DMS79 (cell line): Measurements from ENCODE around the gene RABGAP1L.
"Not testable (repeated sequence)": the region's sequence is repeated elsewhere in the genome, so short reads cannot be mapped to it uniquely, and the experiment has no call there.

Experiments used
- DNase-seq: peaks from one replicate; lab custom pipeline; 2025; lab: John Stamatoyannopoulos, UW

RABGAP1L gene

GRCh38 chr1:174995916-174996315 is 836.6 kb downstream of the RABGAP1L start:
- no peak for DNase-seq

- no peak for DNase-seq
Measured at GRCh38 chr1:174996476-174996875, 837.2 kb downstream of the RABGAP1L start.

- DNase-seq, result no peak
Measured at GRCh38 chr1:174997041-174997440, 837.7 kb downstream of the RABGAP1L start.

- DNase-seq, result peak; percentile 64
Measured at GRCh38 chr1:174998569-174999215, 839.4 kb downstream of the RABGAP1L start.

GRCh38 chr1:174999216-174999935 is 840.1 kb downstream of the RABGAP1L start:
- peak; percentile 97 for DNase-seq

GRCh38 chr1:174999936-175000696 is 840.8 kb downstream of the RABGAP1L start, which contains the start of gene CACYBP:
Gene CACYBP (plus strand): TSS chr1:174999947. CDS start chr1:175000181, 234 bp downstream.
- DNase-seq, result peak; percentile 23

DNA sequence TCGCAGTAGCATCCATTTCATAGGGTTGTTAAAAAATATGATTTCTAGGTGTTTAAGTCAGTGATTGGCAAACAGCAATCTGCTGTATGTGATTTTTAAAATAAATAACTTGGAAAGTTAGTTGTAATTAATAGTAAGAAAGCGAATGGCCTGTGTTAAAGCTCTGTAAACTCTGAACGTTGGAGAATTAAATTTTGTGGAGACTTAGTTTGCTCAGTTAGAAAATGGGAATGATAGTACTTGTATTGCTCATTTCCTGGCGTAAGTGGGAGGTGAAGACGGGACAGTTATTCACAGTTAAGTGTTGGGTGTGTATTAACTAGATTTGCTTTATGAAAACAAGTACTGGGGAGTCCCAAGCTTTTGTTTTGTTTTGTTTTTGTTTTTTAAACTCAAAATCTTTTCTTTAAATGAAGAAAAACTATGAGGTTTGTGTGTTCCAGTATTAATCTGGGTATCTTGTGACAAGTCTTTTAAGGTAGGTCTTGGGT is 841.4 kb downstream of the RABGAP1L start:
- no peak for DNase-seq

DNA sequence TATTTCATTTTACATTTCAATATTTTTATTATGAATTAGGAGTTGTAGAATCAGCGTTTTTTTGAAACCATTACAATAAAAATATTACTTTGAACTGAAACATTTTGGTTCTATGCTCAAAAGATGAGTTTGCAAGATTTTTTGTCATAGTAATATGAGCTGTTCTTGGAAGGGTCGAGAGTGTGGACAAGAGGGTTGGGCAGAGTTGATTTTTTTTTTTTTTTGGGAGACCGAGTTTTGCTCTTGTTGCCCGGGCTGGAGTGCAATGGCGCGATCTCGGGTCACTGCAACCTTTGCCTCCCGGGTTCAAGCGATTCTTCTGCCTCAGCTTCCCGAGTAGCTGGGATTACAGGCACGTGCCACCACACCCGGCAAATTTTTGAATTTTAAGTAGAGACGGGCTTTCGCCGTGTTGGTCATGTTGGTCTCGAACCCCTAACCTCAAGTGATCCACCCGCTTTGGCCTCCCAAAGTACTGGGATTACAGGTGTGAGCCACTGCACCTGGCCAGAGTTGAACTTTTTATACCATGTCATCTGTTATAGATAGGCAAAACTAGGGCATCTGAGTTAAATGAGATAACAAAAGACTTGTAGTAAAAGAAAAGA is 843.7 kb downstream of the RABGAP1L start:
- DNase-seq, result no peak

DNA sequence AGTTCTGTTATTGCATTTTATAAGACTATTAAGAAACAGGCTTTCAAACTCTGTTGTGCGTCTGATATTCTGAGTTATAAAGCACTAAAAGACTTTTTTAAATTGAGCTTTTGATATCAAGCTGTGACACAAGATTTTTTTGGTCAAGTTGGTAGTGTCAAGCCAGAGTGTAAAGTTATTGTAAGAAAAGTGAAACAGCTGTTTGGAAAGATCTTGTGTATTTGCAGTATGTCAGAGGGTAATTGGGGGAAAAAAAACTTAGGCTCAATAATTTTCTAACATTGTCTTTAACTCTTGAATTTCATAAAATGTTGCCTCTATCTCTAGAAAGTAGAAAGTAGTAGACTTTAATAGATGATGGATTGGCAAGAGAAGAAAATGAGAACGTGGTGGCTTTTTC is 844.2 kb downstream of the RABGAP1L start:
- DNase-seq, result no peak

- no peak for DNase-seq
Measured at GRCh38 chr1:175005085-175005783, 845.9 kb downstream of the RABGAP1L start.

DNA sequence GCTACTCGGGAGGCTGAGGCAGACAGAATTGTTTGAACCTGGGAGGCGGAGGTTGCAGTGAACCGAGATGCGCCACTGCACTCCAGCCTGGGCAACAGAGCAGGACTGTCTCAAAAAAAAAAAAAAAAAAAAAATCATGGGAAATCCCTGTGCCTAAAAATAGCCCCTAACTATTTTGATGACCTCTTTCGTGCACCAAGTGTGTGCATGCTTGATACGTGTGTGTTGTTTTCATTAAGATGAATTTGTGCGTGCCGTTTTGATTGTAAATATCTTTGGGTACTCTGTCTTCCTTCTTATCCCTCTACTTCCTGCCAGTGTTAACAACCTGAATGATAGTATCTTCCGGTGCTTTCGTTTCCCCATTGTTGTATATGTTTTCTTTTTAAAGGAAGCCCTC is 850.2 kb downstream of the RABGAP1L start:
- no peak for DNase-seq

DNA sequence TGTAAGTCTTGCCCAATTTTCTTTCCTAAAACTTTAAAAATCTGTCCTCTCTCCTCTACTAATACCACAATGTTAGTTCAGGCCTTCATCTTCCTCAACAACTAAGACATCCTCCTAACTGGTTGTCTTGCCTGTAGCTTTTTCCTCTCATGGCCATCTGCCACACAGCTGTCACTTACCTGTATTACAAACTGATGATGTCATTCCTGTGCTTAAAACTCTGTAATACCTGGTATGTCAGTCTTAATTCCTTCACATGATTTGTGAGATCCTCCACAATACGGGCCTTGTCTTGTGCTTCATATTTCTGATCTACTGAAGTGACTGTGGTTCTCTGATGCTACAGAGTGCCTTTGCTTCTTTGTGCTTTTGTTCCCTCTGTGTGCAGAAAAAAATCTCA is 854.1 kb downstream of the RABGAP1L start:
- no peak for DNase-seq

DNA sequence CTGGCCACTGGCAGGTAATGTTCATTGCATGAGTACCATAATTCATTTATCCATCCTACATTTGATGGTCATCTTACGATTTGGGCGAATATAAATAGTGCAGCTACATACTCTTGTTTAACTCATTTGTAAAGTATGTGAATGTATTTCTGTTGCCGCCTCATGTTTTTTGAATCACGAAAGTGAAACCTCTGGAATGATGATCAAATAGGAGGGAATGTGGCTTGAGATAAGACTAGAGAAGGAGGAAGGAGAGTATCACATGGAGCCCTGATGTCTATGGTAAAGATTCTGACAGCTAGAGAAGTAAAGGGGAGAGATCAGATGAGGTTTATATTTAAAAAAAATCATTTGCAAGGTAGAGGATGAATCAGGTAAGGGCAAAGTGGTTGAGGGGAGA is 855.9 kb downstream of the RABGAP1L start:
- no peak for DNase-seq

DNA sequence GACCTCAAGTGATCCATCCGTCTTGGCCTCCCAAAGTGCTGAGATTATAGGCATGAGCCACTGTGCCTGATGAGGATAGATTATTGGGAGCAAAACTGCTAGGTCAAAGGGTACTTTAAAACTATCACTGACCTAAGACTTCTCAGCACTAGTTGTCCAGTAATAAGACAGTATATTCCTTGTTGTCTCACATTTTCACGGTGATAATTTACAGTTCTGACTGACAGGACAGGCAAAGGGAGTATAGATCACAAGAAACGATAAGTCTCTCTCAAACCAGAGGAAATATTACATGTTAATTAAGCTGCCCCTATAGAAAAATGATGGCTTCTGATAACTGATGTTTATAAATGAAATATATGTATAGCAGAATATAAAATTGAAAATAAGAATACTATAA is 860.2 kb downstream of the RABGAP1L start:
- no peak for DNase-seq

GRCh38 chr1:175023043-175023921 is 864.0 kb downstream of the RABGAP1L start, which contains the start of gene MRPS14:
Gene MRPS14 (minus strand): TSS chr1:175023425. CDS start chr1:175023408, 17 bp downstream.
- DNase-seq, result peak; percentile 88

GRCh38 chr1:175023922-175024242 is 864.6 kb downstream of the RABGAP1L start:
- DNase-seq, result not testable (repeated sequence)

DNA sequence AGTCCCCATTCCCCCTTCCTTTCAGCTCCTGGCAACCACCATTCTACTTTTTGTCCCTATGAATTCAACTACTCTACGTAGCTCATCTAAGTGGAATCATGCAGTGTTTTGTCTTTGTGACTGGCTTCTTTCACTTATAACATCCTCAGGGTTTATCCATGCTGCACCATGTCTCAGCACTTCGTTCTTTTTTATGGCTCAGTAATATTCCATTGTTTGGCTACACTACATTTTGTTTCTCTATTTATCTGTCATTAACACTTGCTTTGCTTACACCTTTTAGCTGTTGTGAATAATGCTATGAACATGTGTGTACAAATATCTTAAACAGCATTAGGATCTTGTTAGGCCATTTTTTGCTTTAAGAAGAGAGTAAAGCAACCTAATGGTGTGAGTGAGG is 865.5 kb downstream of the RABGAP1L start:
- DNase-seq, result no peak

DNA sequence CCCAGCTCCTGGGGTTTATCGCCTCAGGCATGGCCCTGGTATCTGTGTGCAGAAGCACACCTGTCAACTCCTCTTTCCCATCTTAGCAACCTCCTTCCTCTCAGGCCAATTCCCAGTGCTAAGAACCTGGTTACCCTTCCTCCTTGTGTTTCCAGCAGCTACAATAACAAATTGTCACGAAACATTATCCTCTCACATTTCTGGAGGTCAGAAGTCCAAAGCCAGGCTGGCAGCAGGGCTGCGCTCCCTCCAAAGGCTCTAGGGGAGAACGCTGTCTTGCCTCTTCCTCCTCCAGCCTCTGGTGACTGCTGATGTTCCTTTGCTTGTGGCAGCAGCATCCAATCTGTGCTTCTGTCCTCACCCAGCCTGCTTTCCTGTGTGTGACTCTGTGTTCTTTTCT is 874.6 kb downstream of the RABGAP1L start:
- DNase-seq, result no peak

DNA sequence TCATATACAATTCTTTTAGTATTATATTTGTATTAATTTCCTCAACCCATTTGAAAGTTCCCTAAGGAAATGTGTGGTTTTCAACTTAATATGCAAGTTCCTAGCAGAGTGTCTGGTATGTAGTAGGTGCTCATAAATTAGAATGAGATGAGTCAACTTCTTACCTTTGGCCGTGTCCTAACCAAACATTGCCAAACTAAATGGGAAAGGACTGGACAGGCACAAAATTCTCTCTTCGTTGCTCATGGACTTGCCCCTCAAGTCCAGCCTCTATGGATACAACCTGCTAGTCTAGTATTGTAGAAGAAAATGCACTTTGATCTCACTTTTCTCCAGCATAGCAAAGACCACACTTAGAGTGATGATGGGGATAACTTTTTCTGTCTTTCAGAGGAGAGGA is 875.5 kb downstream of the RABGAP1L start:
- no peak for DNase-seq

DNA sequence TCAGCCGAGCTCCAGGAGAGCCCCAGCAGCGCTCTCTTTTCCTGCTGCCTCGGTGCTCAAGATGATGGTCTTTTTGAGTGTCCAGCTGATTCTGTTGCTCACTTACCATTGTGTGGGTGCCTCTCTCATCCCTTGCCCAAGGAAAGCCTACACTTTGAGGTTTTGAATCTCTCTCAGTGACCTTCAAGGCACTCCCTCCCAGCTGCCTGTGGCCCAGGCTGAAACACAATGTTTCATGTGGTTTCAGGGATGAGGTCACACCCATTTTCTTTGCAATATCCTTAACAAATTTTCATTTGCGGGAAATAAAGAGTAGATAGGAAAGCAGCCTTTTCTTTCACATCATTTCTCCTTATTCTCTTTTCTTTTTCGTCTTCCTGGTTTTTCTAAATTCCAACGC is 876.5 kb downstream of the RABGAP1L start:
- no peak for DNase-seq

GRCh38 chr1:175036476-175036875 is 877.2 kb downstream of the RABGAP1L start:
- no peak for DNase-seq
